Lung (tissue), 12 donors: Measurements from ENCODE around the gene RBX1. TPM values are rescaled to one million over a fixed set of nuclear protein-coding genes. Genes with fewer than 3 reads are reported as not detected.

Experiments
- ATAC-seq: fragments of 200-7000 bp; cut with Tn5 transposase; one replicate; pipeline ENCODE4 v1.9.1; 2020; ENCODE audit warnings: moderate number of reproducible peaks; ENCODE audit not compliant: insufficient read depth, low FRiP score
- DNase-seq, 3 donors: peaks; one replicate each; pipeline ENCODE4 v3.0.0-alpha.2; 2013 to 2017
- H3K27ac ChIP-seq, 2 donors: one replicate each; pipeline ENCODE4 v1.5.1; 2013; ENCODE audit warnings: mild to moderate bottlenecking in 2 of 2, moderate library complexity in 2 of 2, control low read depth in 1 of 2, inconsistent platforms in 1 of 2, low read depth in 1 of 2, low read length in 1 of 2
- H3K27me3 ChIP-seq, 3 donors: one replicate each; pipeline ENCODE4 v1.5.1; 2013; ENCODE audit warnings: low read length in 2 of 3; ENCODE audit not compliant: control insufficient read depth in 3 of 3, insufficient read depth in 3 of 3
- H3K36me3 ChIP-seq, 4 donors: one replicate each; pipeline ENCODE4 v1.5.1; 2013; ENCODE audit warnings: low read length in 4 of 4, mild to moderate bottlenecking in 1 of 4, moderate library complexity in 1 of 4; ENCODE audit not compliant: control insufficient read depth in 4 of 4, insufficient read depth in 4 of 4
- H3K4me1 ChIP-seq, 5 donors: one replicate each; pipeline ENCODE4 v1.5.1; 2013; ENCODE audit warnings: low read length in 5 of 5, mild to moderate bottlenecking in 2 of 5, moderate library complexity in 1 of 5; ENCODE audit not compliant: control insufficient read depth in 5 of 5, insufficient read depth in 5 of 5
- H3K4me3 ChIP-seq: one replicate; pipeline ENCODE4 v1.5.1; 2013; ENCODE audit warnings: mild to moderate bottlenecking, control low read depth, moderate library complexity
- H3K9ac ChIP-seq, 2 donors: one replicate each; pipeline ENCODE4 v1.5.1; 2013; ENCODE audit warnings: low read length in 2 of 2, control low read depth in 1 of 2; ENCODE audit not compliant: insufficient read depth in 1 of 2
- H3K9me3 ChIP-seq, 4 donors: one replicate each; pipeline ENCODE4 v1.5.1; 2013; ENCODE audit warnings: low read length in 3 of 4, mild to moderate bottlenecking in 1 of 4, moderate library complexity in 1 of 4; ENCODE audit not compliant: control insufficient read depth in 4 of 4, insufficient read depth in 3 of 4
- WGBS, 2 donors: extraction: QIAGEN DNeasy Blood & Tissue Kit; methylation state at CpG; one replicate each; pipeline ENCODE4 v1.1.7; 2013; 5-methylcytosine and 5-hydroxymethylcytosine counted together
- polyA plus RNA-seq, 2 donors: library from polyadenylated mRNA; stranded (reverse); fragments of 200-250 nt; gene quantifications; one replicate each; pipeline ENCODE4 v1.2.1, GENCODE V29; 2013
- total RNA-seq, 2 donors: library from RNA; depleted of rRNA in 1 of 2; stranded (reverse); fragments of >200 nt in 1 of 2; gene quantifications; one replicate each; pipeline ENCODE4 v1.2.1, GENCODE V29; 2014 to 2021
- TF ChIP-seq, protein P1 (sequence below): IDR thresholded peaks from 2 replicates; pipeline ENCODE4 v1.5.1; 2012; ENCODE audit warnings: mild to moderate bottlenecking; ENCODE audit errors: control extremely low read depth, extremely low read depth
- donor health status: control.
- donor health status: control.
- donor health status: Bipolar disorder and iron deficiency.
- donor health status: healthy.
- donor health status: DM: yes; HTN: yes; CAD: no.

RBX1 gene
- total and polyA plus RNA-seq, 4 donors, result 44.8 to 144 (median 64.0) TPM

DNA sequence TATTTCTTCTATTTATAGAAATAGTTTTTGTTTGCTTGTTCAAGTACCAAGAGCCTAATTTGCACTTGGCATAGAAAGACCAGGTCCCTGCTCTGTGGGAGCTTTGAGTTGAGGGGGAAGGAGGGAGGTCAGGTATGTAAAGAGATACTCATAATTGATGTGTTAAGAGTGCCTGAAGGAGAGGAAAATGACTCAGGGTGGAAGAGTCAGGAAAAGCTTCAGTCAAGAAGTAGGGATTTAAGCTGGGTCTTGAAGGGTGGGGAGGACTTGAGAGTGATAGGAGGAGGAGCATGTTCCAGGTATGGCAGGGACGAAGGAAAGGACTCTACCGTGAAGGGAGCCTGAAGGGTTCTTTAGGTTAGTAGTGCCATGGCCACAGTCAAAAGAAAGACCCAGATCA lies 9.0 kb downstream of the RBX1 start:
- TF ChIP-seq, protein P1, sequence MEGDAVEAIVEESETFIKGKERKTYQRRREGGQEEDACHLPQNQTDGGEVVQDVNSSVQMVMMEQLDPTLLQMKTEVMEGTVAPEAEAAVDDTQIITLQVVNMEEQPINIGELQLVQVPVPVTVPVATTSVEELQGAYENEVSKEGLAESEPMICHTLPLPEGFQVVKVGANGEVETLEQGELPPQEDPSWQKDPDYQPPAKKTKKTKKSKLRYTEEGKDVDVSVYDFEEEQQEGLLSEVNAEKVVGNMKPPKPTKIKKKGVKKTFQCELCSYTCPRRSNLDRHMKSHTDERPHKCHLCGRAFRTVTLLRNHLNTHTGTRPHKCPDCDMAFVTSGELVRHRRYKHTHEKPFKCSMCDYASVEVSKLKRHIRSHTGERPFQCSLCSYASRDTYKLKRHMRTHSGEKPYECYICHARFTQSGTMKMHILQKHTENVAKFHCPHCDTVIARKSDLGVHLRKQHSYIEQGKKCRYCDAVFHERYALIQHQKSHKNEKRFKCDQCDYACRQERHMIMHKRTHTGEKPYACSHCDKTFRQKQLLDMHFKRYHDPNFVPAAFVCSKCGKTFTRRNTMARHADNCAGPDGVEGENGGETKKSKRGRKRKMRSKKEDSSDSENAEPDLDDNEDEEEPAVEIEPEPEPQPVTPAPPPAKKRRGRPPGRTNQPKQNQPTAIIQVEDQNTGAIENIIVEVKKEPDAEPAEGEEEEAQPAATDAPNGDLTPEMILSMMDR, result no peak
- no peak for DNase-seq
- ATAC-seq, result peak; percentile 80
- no peaks in the 10 kb centered on the region for H3K27me3 ChIP-seq
- peaks cover 0 to 4% (median 0%) of the 10 kb centered on the region in 5 donors for H3K4me1 ChIP-seq
- WGBS, 2 donors, result 64 to 91% methylated on average over 2 of the region's 2 CpGs
- H3K9me3 ChIP-seq, result no peaks in the 10 kb centered on the region
- H3K9ac ChIP-seq, result no peak overlapping the region
- peaks cover 13 to 27% (median 18%) of the 10 kb centered on the region in 4 donors for H3K36me3 ChIP-seq
- H3K27ac ChIP-seq, result no peak overlapping the region
- H3K4me3 ChIP-seq, result no peak overlapping the region

DNA sequence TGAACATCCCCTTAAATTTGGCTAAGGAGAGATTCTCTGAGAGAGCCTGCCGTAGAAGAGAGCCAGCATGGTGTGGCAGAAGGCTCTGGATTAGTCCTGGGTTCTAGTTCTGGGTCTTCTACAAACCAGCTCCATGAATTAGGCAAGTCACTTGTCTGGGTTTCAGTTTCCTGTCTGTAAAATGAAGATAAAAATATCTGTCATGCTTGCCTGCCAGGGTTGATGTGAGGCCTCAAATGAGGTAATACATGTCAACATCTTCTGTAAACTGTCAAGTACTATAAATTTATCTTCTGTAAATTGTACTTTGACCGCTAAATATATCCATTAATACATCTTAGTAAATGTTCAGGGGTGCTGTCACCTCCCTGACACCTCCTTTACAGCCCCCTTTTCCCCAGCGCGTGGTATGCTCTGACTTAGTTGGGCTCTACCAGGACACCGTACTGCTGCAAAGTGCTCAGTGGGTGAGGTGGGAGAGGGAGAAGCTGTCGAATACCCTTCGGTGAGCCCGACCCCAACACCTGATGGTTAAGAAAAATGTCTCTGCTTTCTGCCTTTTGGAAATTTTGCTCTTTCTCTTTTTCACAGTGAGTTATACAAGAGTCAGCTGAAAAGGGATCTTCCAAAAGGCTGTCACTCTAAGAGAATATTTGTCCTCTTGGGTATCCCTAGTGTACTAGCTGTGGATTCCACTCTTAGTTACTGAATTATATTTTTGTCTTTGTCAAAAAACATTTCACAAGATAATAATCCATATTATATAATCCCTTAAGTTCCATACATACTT lies 15.0 kb downstream of the RBX1 start:
- WGBS, 2 donors, result 66 to 77% methylated on average over 8 of the region's 8 CpGs
- peaks cover 0 to 7% (median 0%) of the 10 kb centered on the region in 5 donors for H3K4me1 ChIP-seq
- no peak overlapping the region for H3K4me3 ChIP-seq
- no peaks in the 10 kb centered on the region for H3K9me3 ChIP-seq
- no peaks in the 10 kb centered on the region for H3K27me3 ChIP-seq
- H3K9ac ChIP-seq, result no peak overlapping the region
- H3K27ac ChIP-seq, result peak overlapping the region in 1 of 2 donors; percentile 58
- ATAC-seq (no peak), DNase-seq (no peak)
- peaks cover 25 to 36% (median 30%) of the 10 kb centered on the region in 4 donors for H3K36me3 ChIP-seq
- TF ChIP-seq, protein P1, result no peak

DNA sequence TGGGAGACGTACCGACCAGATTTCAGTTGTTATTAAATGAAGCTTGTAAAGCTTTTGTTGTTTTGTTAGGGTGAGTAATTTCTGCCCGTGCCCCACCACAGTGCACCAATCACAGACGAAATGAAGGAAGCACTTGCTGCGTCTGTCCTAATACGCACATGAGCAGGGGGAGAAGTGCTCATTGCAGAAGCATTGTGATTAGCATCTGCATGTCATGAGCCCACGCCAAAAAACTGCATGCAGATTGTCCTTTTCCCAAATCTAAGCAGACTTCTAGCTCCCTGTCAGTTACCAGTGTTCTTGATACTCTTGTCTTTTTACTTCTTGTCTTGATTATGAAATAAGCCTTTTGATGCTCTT lies 15.5 kb downstream of the RBX1 start:
- Histone ChIP-seq H3K4me3 (no peak overlapping the region), H3K9ac (no peak overlapping the region), H3K36me3 (peaks cover 25 to 33% (median 29%) of the 10 kb centered on the region in 4 donors), H3K27ac (no peak overlapping the region), H3K27me3 (no peaks in the 10 kb centered on the region), H3K4me1 (peaks cover 0 to 7% (median 0%) of the 10 kb centered on the region in 5 donors), H3K9me3 (no peaks in the 10 kb centered on the region)
- TF ChIP-seq, protein P1, result no peak
- DNase-seq, result no peak
- WGBS, 2 donors, result 44 to 80% methylated on average over 7 of the region's 7 CpGs
- ATAC-seq, result no peak
